Measurements from ENCODE around the gene EFNA5.
"Not testable (repeated sequence)": the region's sequence is repeated elsewhere in the genome, so short reads cannot be mapped to it uniquely, and the experiment has no call there.

EFNA5 gene

DNA sequence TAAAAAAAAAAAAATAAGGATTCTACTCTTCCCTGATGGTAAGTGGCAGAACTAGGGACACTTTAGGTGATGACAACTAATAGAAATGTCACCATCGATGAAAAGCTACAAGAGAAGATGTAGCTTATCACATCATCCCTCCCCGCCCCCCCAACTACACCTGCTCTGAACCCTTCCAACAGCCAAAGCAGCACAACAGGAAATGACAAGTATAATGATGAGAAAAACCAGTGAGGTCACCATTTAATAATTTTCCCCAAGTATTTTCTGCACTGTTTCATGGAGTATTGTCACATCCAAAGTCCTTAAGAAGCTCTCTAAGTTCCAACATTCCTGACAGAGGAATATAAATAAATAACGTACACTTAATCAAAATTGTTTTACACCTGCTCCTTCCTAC is 221.4 kb downstream of the EFNA5 start:
- DNase-seq = no peak

DNA sequence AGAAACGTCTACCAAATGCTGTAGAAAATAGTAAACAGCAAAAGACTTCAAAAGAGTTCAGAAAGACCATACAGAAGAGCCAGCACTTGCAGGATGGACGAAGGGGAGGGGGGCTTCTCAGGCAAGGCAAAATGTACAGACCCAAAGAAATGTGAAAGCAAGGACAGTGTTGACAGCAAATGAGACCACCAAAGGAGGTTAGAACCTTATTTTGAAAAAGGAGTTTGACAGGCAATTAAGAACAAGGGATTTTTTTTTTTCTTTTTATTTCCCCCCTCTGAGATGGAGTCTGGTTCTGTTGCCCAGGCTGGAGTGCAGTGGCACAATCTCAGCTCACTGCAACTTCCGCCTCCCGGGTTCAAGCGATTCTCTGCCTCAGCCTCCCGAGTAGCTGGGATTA is 223.2 kb downstream of the EFNA5 start:
- no peak for DNase-seq

DNA sequence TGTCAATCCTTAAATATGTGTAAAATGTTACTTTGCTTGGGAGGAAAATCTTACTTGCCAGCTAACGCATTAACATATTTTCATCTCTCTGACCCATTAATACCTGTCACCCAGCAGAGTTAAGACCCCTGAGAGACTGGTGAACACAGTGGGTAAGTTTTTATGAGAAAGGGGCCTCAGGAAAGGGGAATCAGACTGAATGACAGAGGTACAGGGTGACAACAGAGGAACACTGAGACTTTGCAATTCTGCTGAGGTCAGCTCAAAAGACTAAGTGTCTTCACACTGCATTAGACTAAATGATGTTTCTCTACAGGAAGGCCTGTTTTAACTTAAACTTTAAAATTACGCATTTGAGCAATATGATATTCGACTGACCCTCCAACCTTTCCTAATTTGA is 223.8 kb downstream of the EFNA5 start:
- DNase-seq = no peak

DNA sequence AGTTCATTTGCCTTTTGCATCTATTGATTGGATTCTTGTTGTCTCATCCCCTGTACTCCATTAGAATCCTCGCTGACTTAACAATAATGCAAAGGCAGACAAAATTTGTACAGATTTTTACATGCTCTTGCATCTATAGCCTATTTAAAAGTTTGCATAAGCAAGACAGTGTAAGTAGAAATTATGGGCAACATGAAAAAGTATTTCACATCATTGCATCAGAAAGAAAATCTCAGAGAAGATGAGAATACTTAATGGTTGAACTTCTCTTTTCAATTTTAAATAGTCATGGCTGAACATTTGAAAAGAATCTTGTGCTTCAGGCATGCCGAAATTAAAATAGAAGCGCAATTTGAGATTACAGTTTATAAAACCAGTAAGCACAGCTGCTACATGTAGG is 226.4 kb downstream of the EFNA5 start:
- DNase-seq = no peak

DNA sequence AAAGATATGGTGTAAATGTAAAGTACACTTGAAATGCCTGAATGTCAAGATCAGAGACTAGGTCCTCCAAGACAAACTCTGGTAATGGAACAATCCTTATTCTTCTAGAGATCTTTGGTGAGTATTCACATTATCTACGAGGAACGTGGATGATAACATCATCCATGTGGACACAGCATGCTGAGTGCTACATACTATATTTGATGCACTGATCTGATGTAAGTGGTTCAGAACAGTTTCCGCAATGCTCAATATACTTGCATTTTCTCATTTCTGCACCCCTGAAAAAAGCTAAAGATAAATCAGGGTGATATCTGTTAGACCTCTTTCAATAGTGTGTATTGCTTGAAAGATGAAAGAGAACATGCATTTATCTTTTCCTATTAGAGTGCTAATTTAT is 226.8 kb downstream of the EFNA5 start:
- DNase-seq = no peak

DNA sequence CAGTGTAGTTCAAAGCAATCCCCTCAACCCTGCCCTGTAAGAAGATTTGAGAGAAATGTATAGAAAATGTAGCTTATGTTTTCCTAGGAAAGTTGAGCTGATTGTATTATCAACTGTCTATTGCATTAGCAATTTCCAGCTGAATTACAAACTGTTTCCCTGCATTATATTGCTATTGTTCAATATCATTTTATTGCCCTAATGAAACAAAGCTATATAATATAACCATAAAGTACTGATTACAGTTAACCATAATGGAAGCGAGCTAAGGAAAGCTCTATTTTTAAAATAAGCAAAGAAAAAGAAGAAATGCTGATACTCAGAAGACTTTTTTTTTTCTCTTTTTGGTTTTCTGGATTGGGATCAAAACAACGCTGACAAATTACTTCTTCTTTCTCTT is 228.3 kb downstream of the EFNA5 start:
- no peak for DNase-seq

DNA sequence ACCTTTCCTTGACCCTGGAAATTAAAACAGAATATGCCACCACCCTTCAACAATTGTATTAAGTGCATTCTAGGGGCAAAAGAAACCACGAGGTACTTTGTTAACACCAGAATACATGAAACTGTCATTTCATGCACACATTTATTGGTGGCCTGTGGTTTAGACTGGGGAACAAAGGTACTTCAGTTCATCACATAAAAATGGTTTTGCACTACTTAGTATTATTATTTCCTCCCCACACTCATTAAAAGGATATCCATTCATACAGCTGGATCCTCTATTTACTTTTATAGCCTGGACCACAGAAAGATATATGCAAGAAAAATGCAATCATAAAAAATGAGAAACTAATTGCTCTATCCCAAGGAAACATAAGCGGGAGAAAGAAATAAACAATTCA is 230.9 kb downstream of the EFNA5 start:
- DNase-seq = no peak

DNA sequence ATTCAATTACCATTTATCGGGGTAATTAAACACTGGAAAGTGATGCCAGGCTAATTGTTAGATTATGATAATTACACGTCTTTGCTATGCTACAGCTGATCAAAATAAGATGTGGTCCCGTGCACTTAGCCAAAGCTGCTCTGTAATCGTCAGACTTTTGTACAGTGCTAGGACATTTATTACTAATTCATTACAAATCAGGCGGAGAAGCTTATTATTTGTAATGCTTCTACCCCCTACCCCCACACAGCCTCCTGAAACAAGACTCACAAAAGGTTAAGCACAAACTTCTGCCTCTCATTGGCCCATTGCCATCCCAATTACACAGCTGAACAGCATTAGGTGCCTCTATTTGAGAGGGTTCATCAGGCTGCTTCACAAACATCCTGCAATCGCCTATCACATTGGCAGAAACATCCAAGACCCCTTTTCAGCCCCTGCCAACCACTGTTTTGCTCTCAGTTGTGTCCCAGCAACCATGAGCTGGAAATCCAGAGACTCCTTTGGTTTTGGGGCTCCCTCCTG is 232.7 kb downstream of the EFNA5 start:
- no peak for DNase-seq

DNA sequence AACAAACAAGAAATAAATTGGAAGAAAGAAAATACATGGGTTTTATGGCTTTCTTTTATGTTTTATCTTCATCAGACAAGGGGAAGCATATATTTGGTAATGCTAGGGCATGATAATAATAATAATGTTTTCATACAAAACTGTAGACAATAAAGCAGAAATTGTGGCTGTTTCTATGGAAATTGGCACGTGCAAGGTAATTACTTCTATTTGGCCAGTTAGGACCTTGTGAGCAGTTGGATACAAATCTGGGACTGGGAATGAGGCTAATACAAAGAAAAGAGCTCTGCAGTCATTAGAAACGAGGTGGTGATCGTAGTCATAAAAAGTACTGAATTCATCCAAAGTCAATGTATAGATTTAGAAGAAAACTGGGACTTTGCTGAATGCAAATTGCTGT is 233.6 kb downstream of the EFNA5 start:
- DNase-seq = no peak

DNA sequence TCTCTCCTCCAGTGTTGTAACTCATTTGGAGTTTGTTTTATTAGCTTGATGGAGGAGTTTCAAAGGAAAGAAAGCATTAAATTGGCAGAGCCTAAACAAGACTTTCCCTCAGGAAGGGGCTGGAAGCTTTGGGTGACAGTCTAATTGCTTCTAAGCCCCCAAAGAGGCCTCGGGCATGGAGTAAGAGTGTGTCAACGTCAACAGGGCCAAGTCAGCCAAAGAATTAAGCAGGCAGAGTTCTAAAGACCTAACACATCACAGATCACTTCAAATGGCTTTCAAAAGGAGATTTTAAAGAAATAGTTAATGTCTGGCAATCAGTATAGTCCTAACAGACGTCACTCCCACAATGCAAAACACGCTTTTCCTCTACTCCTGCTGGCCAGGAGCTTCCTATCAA is 234.5 kb downstream of the EFNA5 start:
- no peak for DNase-seq

DNA sequence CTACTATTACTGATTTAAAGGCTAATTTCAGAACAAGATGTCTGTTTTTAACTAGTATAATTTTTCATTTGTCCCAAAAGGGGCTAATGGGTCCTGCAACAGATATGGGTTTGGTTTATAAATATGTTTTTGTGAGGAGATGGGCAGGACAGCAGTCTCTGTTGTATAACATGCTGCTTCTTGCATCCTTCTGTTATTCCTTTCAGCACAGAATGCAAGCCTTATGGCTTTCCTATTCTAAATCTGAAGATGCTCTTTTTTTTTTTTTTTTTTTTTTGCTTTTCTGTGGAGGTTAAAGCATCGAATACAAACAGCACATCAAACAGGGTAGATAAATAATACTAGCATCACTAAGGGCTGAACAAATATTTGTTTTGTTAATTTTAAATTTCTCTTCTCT is 235.7 kb downstream of the EFNA5 start:
- DNase-seq = no peak

DNA sequence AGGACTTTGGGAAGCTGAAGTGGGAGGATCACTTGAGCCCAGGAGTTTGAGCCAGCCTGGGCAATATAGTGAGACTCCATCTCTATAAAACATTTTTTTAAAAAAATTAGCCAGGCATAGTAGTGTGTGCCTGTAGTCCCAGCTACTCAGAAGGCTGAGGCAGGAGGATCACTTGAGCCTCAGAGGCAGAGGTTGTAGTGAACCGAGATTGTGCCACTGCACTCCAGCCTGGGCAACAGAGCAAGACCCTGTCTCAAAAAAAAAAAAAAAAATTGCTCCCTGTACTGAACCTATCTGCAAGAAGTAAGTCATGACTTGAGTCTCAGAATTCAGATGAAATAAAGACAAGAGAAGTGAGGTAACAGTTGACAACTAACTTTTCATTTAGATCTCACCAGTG is 237.1 kb downstream of the EFNA5 start:
- DNase-seq = not testable (repeated sequence)

DNA sequence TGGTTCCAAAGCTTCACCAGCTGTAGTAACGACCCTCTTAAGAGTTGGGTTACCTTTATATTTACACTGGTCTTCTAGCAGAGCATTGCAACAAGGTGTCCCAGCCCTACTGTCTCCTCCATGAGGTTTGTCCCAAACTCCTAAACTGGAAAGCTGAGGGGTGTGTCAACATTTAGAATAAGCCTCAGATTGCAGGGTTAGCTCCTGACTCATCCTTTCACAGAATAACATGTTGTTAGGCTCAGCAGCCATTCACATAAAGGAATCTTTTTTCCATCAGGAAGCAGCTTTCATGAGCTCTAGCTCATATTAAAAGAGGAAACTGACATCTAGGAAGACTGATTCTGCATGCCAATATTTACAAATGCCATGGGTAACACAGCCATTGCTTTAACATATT is 238.7 kb downstream of the EFNA5 start:
- DNase-seq = no peak

DNA sequence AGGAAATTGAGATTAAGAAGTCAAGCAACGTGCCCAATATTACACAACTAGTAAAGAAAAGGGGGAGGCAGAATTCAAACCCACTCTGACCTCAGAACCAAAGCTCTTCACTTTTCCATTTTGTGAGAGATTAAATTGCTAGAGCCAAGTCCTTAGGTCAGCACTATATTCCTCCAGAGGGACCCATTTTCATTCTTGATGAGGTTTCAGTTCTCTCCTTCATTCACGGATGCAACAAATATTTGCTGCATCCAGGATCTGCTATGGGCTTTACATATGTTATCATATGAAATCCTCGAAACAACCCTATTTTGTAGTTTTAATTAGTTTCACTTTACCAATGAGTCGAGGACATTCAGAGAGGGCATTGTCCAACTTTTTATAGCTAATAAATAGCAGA is 239.2 kb downstream of the EFNA5 start:
- no peak for DNase-seq

DNA sequence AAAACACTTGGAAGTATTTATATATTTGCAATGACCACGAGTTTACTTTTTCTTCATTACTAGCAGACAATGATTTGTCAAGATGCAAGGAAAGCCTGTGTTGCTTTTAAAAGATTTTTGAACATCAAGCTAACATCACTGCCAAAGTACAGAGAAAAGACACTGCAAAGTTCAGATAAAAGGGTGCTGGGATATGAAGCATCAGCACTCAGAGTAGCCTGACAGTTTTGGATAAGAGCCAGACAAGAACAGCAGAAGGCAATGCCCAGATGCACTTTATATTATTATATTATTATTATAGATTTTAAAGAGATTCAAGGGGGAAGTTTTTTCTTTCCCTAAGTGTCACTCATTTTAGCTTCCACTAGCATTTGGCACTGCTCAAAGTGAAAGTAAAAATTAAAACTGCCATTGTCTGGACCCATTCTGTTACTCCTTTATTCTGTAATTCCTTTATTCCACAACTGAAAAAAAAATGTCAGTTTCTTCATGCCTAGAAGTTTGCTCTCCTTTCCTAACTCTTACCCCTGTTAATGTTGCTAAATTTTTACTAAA is 240.6 kb downstream of the EFNA5 start:
- DNase-seq = no peak

DNA sequence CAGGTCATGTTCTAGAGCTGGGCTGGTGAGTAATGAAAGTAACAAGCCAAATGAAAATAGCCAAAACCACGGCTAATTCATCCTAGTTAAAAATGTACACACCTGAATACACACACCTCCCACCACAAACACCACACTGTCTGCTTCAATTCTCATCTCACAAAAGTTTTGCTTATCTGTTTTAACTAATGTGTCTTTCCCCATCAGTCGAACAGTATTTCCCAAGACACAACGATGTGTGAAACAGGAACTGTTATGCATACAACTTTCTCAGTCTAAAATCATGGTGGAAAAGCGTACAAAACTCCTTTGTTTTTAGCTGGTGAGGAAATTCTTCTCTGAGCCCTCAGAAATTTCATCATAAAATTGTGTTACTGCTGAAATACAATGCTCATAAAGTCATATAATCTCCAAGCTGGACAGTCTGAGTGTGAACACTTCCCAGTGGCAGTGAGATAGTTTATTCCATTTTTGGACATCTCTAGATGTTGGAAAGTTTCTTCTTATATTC is 242.4 kb downstream of the EFNA5 start:
- DNase-seq = no peak

DNA sequence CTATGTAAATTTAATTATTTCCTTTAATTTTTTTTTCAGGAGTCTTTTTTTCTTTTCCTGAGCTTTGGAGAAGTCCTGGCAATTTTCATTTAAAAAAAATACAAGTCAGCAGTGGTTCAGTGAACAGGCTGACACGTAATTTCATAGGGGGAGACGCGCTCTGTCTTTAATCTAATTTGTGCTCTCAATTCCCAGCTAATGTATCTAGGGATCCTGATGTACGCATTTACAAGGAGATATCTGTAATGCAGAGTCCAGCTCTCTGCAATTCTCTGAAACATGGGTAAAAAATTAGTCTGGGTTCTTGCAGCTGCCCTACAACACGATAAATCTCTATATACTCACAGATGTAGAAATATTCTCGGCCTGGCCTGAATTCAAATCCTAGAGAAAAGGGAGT is 243.9 kb downstream of the EFNA5 start:
- no peak for DNase-seq

DNA sequence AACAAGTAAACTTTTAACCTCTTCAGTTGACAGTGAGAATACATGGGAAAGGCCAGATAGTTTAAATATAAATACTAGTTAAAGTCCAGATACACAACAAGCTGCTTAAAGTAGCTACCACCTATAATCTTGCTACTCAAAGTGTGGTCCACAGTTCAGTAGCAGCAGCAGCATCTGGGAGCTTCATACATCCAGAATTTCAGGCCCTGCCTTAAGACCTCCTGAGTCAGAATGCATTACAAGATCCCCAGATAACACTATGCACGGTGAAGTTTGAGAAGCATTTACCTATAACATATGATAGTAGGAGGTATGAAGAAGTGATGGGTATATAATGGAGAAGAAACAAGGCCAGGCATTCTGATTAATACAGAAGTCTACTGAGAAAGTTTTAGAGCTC is 244.5 kb downstream of the EFNA5 start:
- DNase-seq = no peak

DNA sequence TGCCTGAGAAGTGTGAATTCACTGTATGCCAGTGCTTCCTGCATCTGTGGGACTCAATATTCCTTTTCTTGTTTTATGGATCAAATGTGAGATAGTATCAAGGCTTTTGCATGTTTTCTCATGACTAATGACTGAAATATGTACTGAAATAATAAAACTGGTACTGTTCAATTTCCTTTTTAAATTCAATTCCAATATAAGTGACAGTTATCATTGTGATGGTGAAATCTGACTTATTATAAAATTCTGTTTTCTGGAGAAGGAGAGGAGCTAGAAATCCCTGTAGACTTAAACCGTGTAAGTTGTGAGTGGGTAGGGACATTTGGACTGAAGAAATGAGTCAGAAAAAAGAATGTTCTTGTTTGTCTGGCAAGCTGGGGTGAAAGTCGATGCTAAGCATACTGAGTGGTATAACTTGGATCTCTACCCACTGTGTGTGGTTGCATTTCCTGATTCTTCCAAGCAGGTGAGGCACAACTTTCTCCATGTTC is 245.2 kb downstream of the EFNA5 start:
- DNase-seq = no peak

DNA sequence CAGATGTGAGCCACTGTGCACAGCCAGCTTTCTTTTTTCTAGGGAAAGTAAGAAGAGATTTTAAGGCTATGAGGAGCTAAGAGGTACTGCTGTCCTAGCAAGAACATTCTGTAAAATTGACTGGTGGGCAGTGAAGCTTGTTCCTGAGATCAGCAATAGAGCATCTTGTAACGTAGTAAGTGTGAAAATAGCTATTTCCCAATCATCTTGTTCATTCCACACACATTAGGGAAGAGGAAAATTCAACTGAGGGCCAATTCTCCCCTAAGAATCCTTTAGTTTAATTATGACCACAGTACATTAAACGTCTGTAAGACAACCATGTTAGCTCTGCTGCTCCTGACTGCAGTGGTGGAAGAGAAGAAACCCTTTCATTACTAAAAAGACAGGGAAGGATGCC is 246.2 kb downstream of the EFNA5 start:
- no peak for DNase-seq

DNA sequence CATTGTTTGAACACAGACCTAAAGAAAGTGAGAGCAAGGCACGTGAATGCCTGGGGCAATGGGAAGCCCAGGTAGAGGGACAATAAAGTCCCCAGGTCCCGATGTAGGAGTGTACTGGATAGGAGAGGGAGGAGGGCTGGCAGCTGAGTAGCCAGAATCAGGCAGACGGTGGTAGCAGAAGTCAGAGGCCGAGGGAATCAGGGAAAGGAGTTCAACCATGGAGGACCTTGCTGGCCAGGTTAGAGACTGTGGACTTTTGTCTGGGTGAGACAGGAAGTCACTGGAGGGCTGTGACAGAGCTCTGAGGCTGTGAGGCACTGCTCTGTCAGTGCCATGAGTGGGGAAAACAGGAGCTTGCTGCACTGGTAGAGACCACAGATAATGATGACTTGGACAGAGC is 248.2 kb downstream of the EFNA5 start:
- no peak for DNase-seq

DNA sequence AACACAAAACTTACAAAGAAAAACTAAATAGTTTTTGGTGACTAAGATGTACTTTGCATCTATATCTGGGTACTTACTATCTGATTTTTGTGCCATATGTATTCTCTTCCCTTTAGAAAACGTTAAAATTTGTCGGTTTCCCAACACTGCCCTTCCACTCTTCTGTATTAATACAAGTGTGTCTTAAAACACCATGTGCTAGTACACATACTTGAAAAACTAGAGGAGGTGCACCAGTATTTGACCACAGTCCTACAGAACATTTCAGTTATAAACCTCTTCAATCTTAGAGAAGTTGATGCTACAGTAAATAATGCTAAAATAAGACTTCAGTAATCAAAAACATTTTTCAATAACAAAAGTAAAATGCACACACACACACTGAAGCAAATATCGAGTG is 251.2 kb downstream of the EFNA5 start:
- DNase-seq = no peak

DNA sequence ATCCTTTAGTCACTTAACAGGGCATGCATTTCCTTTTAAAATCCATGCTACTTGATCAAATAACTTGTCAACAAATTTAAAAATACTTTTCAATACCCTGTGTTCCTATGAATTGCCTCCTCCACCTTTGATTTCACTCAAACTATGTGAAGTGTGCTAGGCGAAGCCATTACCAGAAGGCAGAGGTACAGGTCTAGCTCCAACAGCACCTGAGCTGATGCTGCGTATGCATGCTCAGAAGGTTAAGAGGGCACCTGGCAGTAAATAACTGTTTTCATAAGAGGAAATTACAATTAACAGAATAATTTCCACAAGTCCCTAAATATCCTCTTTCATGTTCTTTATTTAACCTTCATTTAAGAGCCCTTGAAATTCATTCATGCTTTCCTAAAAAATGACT is 251.8 kb downstream of the EFNA5 start:
- DNase-seq = no peak

DNA sequence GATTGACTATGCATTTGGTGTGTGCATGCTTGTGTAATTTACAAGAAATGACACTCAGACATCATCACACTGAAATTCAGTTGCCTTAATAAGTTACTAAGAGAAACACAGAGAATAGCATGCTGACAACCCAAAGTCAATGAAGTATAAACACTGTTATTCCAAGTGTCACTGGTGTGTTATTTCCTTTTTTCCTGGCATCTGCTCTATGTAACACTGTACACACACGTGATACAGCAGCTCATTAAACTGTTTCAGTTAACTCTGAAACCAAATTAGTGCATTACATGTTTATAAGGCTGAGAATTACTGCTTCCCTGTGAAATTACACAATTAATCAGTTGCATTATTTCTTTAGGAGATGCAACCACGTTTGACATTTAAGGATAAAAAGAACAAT is 252.7 kb downstream of the EFNA5 start:
- no peak for DNase-seq

DNA sequence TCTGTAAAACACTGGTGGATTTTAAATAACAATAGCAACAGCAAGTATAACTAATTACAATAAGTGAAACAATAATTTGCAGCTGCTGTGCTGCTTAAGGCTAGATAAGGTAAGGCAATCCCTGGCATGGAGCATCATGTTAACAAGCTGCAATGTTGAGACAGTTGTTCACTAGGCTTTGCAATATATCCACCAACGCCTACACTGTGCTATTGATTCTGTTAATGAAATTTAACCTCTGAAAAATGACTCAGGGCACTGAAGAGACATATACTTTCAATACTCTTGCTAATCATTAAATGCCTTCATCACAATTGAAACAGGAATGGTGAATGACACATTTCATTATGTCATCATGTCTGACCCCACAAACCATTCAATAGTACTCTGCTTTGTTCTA is 255.0 kb downstream of the EFNA5 start:
- no peak for DNase-seq

Data from GOT3 (cell line).